Activated naive CD8-positive, alpha-beta T cell treated with anti-CD3 and anti-CD28 coated beads, Interleukin-2, amount 50 U/mL, for 24 hours (primary cell): ENCODE measurements around the gene SDK2.

Experiments
- ATAC-seq: fragments of 150-1000 bp; cut with Tn5 transposase; one replicate; pipeline ENCODE4 v1.10.0; 2021
- DNase-seq: peaks from one replicate; pipeline ENCODE4 v3.0.0; 2021
- H3K27ac Mint-ChIP-seq: one replicate; pipeline ENCODE4 v1.8.0; 2021; ENCODE audit warnings: mild to moderate bottlenecking, mixed read lengths
- H3K27me3 Mint-ChIP-seq: one replicate; pipeline ENCODE4 v1.8.0; 2021; ENCODE audit warnings: mixed read lengths
- H3K36me3 Mint-ChIP-seq: one replicate; pipeline ENCODE4 v1.8.0; 2021; ENCODE audit warnings: low read depth, mixed read lengths
- H3K4me1 Mint-ChIP-seq: one replicate; pipeline ENCODE4 v1.8.0; 2021; ENCODE audit warnings: mixed read lengths
- H3K4me3 Mint-ChIP-seq: one replicate; pipeline ENCODE4 v1.8.0; 2021; ENCODE audit warnings: mild to moderate bottlenecking, moderate library complexity, mixed read lengths
- H3K9me3 Mint-ChIP-seq: one replicate; pipeline ENCODE4 v1.8.0; 2021; ENCODE audit warnings: mixed read lengths

SDK2 gene

GRCh38 chr17:73616873-73617404, 27.3 kb downstream of the SDK2 start:
- no peaks in the 10 kb centered on the region for H3K27me3 Mint-ChIP-seq
- no peak for DNase-seq
- H3K4me3 Mint-ChIP-seq: no peak overlapping the region
- H3K9me3 Mint-ChIP-seq: peaks cover 6% of the 10 kb centered on the region
- H3K27ac Mint-ChIP-seq: no peak overlapping the region
- no peaks in the 10 kb centered on the region for H3K36me3 Mint-ChIP-seq
- no peak for ATAC-seq
- H3K4me1 Mint-ChIP-seq: peaks cover 7% of the 10 kb centered on the region

- ATAC-seq (no peak), DNase-seq (no peak)
- no peaks in the 10 kb centered on the region for H3K27me3 Mint-ChIP-seq
- peaks cover 6% of the 10 kb centered on the region for H3K9me3 Mint-ChIP-seq
- no peak overlapping the region for H3K4me3 Mint-ChIP-seq
- no peak overlapping the region for H3K27ac Mint-ChIP-seq
- H3K36me3 Mint-ChIP-seq: no peaks in the 10 kb centered on the region
- H3K4me1 Mint-ChIP-seq: peaks cover 7% of the 10 kb centered on the region
Observed at GRCh38 chr17:73616120-73616872, 27.9 kb downstream of the SDK2 start.

- H3K36me3 Mint-ChIP-seq: no peaks in the 10 kb centered on the region
- no peaks in the 10 kb centered on the region for H3K27me3 Mint-ChIP-seq
- no peak for ATAC-seq
- no peaks in the 10 kb centered on the region for H3K4me1 Mint-ChIP-seq
- no peak overlapping the region for H3K27ac Mint-ChIP-seq
- peaks cover 3% of the 10 kb centered on the region for H3K9me3 Mint-ChIP-seq
- no peak overlapping the region for H3K4me3 Mint-ChIP-seq
- DNase-seq: no peak
Observed at GRCh38 chr17:73614256-73614655, 30.0 kb downstream of the SDK2 start.

- no peak overlapping the region for H3K4me3 Mint-ChIP-seq
- no peaks in the 10 kb centered on the region for H3K9me3 Mint-ChIP-seq
- H3K27me3 Mint-ChIP-seq: no peaks in the 10 kb centered on the region
- H3K27ac Mint-ChIP-seq: no peak overlapping the region
- no peak for ATAC-seq
- no peaks in the 10 kb centered on the region for H3K36me3 Mint-ChIP-seq
- no peaks in the 10 kb centered on the region for H3K4me1 Mint-ChIP-seq
- DNase-seq: no peak
Observed at GRCh38 chr17:73613271-73614233, 30.7 kb downstream of the SDK2 start.

- H3K4me3 Mint-ChIP-seq: no peak overlapping the region
- H3K4me1 Mint-ChIP-seq: no peaks in the 10 kb centered on the region
- no peaks in the 10 kb centered on the region for H3K27me3 Mint-ChIP-seq
- ATAC-seq (no peak), DNase-seq (no peak)
- H3K27ac Mint-ChIP-seq: no peak overlapping the region
- no peaks in the 10 kb centered on the region for H3K9me3 Mint-ChIP-seq
- no peaks in the 10 kb centered on the region for H3K36me3 Mint-ChIP-seq
Observed at GRCh38 chr17:73612031-73612472, 32.2 kb downstream of the SDK2 start.

- no peaks in the 10 kb centered on the region for H3K9me3 Mint-ChIP-seq
- no peaks in the 10 kb centered on the region for H3K36me3 Mint-ChIP-seq
- H3K27ac Mint-ChIP-seq: no peak overlapping the region
- DNase-seq (no peak), ATAC-seq (no peak)
- H3K4me3 Mint-ChIP-seq: no peak overlapping the region
- no peaks in the 10 kb centered on the region for H3K27me3 Mint-ChIP-seq
- H3K4me1 Mint-ChIP-seq: no peaks in the 10 kb centered on the region
Observed at GRCh38 chr17:73611630-73612029, 32.6 kb downstream of the SDK2 start.

- H3K36me3 Mint-ChIP-seq: no peaks in the 10 kb centered on the region
- H3K4me1 Mint-ChIP-seq: no peaks in the 10 kb centered on the region
- no peak for DNase-seq
- no peaks in the 10 kb centered on the region for H3K27me3 Mint-ChIP-seq
- ATAC-seq: no peak
- no peaks in the 10 kb centered on the region for H3K9me3 Mint-ChIP-seq
- no peak overlapping the region for H3K4me3 Mint-ChIP-seq
- H3K27ac Mint-ChIP-seq: no peak overlapping the region
Observed at GRCh38 chr17:73610331-73610911, 33.8 kb downstream of the SDK2 start.

- H3K9me3 Mint-ChIP-seq: no peaks in the 10 kb centered on the region
- H3K27ac Mint-ChIP-seq: no peak overlapping the region
- no peak for ATAC-seq
- H3K27me3 Mint-ChIP-seq: no peaks in the 10 kb centered on the region
- no peaks in the 10 kb centered on the region for H3K36me3 Mint-ChIP-seq
- DNase-seq: no peak
- no peaks in the 10 kb centered on the region for H3K4me1 Mint-ChIP-seq
- H3K4me3 Mint-ChIP-seq: no peak overlapping the region
Observed at GRCh38 chr17:73609758-73610157, 34.5 kb downstream of the SDK2 start.

- no peaks in the 10 kb centered on the region for H3K36me3 Mint-ChIP-seq
- no peaks in the 10 kb centered on the region for H3K27me3 Mint-ChIP-seq
- no peaks in the 10 kb centered on the region for H3K4me1 Mint-ChIP-seq
- no peak for DNase-seq
- no peak overlapping the region for H3K27ac Mint-ChIP-seq
- no peak overlapping the region for H3K4me3 Mint-ChIP-seq
- H3K9me3 Mint-ChIP-seq: no peaks in the 10 kb centered on the region
- no peak for ATAC-seq
Observed at GRCh38 chr17:73609060-73609459, 35.2 kb downstream of the SDK2 start.

- no peaks in the 10 kb centered on the region for H3K27me3 Mint-ChIP-seq
- ATAC-seq (no peak), DNase-seq (no peak)
- no peaks in the 10 kb centered on the region for H3K9me3 Mint-ChIP-seq
- no peaks in the 10 kb centered on the region for H3K36me3 Mint-ChIP-seq
- H3K4me3 Mint-ChIP-seq: no peak overlapping the region
- peak overlapping the region; percentile 43 for H3K27ac Mint-ChIP-seq
- H3K4me1 Mint-ChIP-seq: peaks cover 1% of the 10 kb centered on the region
Observed at GRCh38 chr17:73605444-73605843, 38.8 kb downstream of the SDK2 start.

GRCh38 chr17:73604476-73604875, 39.8 kb downstream of the SDK2 start:
- no peak for ATAC-seq
- H3K4me1 Mint-ChIP-seq: peaks cover 1% of the 10 kb centered on the region
- H3K36me3 Mint-ChIP-seq: no peaks in the 10 kb centered on the region
- no peaks in the 10 kb centered on the region for H3K27me3 Mint-ChIP-seq
- no peak overlapping the region for H3K4me3 Mint-ChIP-seq
- H3K9me3 Mint-ChIP-seq: no peaks in the 10 kb centered on the region
- no peak for DNase-seq
- H3K27ac Mint-ChIP-seq: no peak overlapping the region

GRCh38 chr17:73603971-73604370, 40.3 kb downstream of the SDK2 start:
- H3K36me3 Mint-ChIP-seq: no peaks in the 10 kb centered on the region
- H3K27ac Mint-ChIP-seq: no peak overlapping the region
- H3K4me1 Mint-ChIP-seq: peaks cover 1% of the 10 kb centered on the region

GRCh38 chr17:73600103-73600871, 44.0 kb downstream of the SDK2 start:
- ATAC-seq (no peak), DNase-seq (no peak)
- Mint-ChIP-seq H3K27ac (no peak overlapping the region), H3K27me3 (no peaks in the 10 kb centered on the region), H3K9me3 (no peaks in the 10 kb centered on the region), H3K4me3 (no peak overlapping the region), H3K36me3 (no peaks in the 10 kb centered on the region), H3K4me1 (peaks cover 5% of the 10 kb centered on the region)

More at GRCh38 chr17:73603971-73604370, 40.3 kb downstream of the SDK2 start:
- no peak for ATAC-seq
- H3K4me3 Mint-ChIP-seq: no peak overlapping the region
- H3K27me3 Mint-ChIP-seq: no peaks in the 10 kb centered on the region
- DNase-seq: no peak
- no peaks in the 10 kb centered on the region for H3K9me3 Mint-ChIP-seq

- H3K4me3 Mint-ChIP-seq: no peak overlapping the region
- peaks cover 12% of the 10 kb centered on the region for H3K4me1 Mint-ChIP-seq
- H3K9me3 Mint-ChIP-seq: no peaks in the 10 kb centered on the region
- DNase-seq (no peak), ATAC-seq (no peak)
- H3K27ac Mint-ChIP-seq: no peak overlapping the region
- no peaks in the 10 kb centered on the region for H3K36me3 Mint-ChIP-seq
- H3K27me3 Mint-ChIP-seq: no peaks in the 10 kb centered on the region
Observed at GRCh38 chr17:73599599-73599998, 44.6 kb downstream of the SDK2 start.
